Small intestine (tissue), 16 donors: Measurements from ENCODE around the gene ZAP70. TPM values are rescaled to one million over a fixed set of nuclear protein-coding genes. Genes with fewer than 3 reads are reported as not detected.
A peak's percentile ranks its signal among the peaks of the same experiment; 100 is the strongest.

Experiments used
- DNase-seq, 2 donors: peaks; one replicate each; pipeline versions ENCODE4 v3.0.0 to v3.0.0-alpha.2; 2013
- FAIRE-seq: peaks from 2 replicates; lab custom pipeline; 2012; peaks lifted over from hg19 to GRCh38; lab: Jason Lieb, UNC
- H3K27ac ChIP-seq, 3 donors: one replicate each; pipeline ENCODE4 v1.5.1; 2013; ENCODE audit warnings: low read length in 2 of 3, mild to moderate bottlenecking in 2 of 3, control low read depth in 1 of 3, inconsistent platforms in 1 of 3, low read depth in 1 of 3, moderate library complexity in 1 of 3
- H3K27me3 ChIP-seq, 3 donors: one replicate each; pipeline ENCODE4 v1.6.1; 2013; ENCODE audit warnings: low read length in 3 of 3, inconsistent platforms in 1 of 3; ENCODE audit not compliant: control insufficient read depth in 3 of 3, insufficient read depth in 3 of 3
- H3K36me3 ChIP-seq, 3 donors: one replicate each; pipeline ENCODE4 v1.6.1; 2013; ENCODE audit warnings: low read length in 3 of 3, inconsistent platforms in 1 of 3, low read depth in 1 of 3, mild to moderate bottlenecking in 1 of 3, moderate library complexity in 1 of 3; ENCODE audit not compliant: control insufficient read depth in 3 of 3, insufficient read depth in 2 of 3
- H3K4me1 ChIP-seq, 3 donors: one replicate each; pipeline ENCODE4 v1.6.1; 2013; ENCODE audit warnings: low read length in 2 of 3, inconsistent platforms in 1 of 3, low read depth in 1 of 3, mild to moderate bottlenecking in 1 of 3, moderate library complexity in 1 of 3; ENCODE audit not compliant: control insufficient read depth in 3 of 3, insufficient read depth in 2 of 3
- H3K4me3 ChIP-seq, 3 donors: one replicate each; pipeline ENCODE4 v1.5.1; 2013; ENCODE audit warnings: low read length in 3 of 3, control low read depth in 1 of 3, inconsistent platforms in 1 of 3, low read depth in 1 of 3, mild to moderate bottlenecking in 1 of 3, moderate library complexity in 1 of 3
- H3K9me3 ChIP-seq, 2 donors: one replicate each; pipeline ENCODE4 v1.6.1; 2013; ENCODE audit warnings: low read depth in 1 of 2, low read length in 1 of 2; ENCODE audit not compliant: control insufficient read depth in 2 of 2, insufficient read depth in 1 of 2
- WGBS, 3 donors: extraction: QIAGEN DNeasy Blood & Tissue Kit; methylation state at CpG; one replicate each; pipeline ENCODE4 v1.1.7; 2013; 5-methylcytosine and 5-hydroxymethylcytosine counted together
- long read RNA-seq, 10 donors: transcript quantifications; one replicate each; lab custom pipeline, GENCODE V29; 2026
- polyA plus RNA-seq, 4 donors: library from polyadenylated mRNA; stranded (reverse) in 3 of 4; unstranded in 1 of 4; fragments of 200-250 nt in 3 of 4; fragments of 120-200 nt in 1 of 4; gene quantifications; one replicate each; pipeline versions ENCODE4 v1.2.1 to v1.2.3, GENCODE V29; 2013
- donor health status: healthy with polysubstance abuse.
- donor health status: control.
- donor health status: control.
- donor health status: Bipolar disorder and iron deficiency.
- donor health status: healthy.

Gene ZAP70
- 10 to 100 TPM in 1 of 4 donors, 1 to 10 TPM in 3; 2.5 to 15.9 (median 3.9) TPM for polyA plus RNA-seq
- long read RNA-seq, donor 1: 0 reads
- long read RNA-seq, donor 2: 0 reads
- long read RNA-seq, donor 3: 0 reads
- long read RNA-seq, donor 4: 0 reads
- long read RNA-seq, donor 5, partial matches to known transcripts: 0 of 1 reads
- long read RNA-seq, donor 5, other reads (novel, unspliced or antisense): 0 of 1 reads
- long read RNA-seq, donor 6: 0 reads
- long read RNA-seq, donor 7: 0 reads
- long read RNA-seq, donor 8: 0 reads
- long read RNA-seq, donor 9: 0 reads
- long read RNA-seq, donor 10, partial matches to known transcripts: 0 of 1 reads
- long read RNA-seq, donor 10, other reads (novel, unspliced or antisense): 0 of 1 reads

DNA sequence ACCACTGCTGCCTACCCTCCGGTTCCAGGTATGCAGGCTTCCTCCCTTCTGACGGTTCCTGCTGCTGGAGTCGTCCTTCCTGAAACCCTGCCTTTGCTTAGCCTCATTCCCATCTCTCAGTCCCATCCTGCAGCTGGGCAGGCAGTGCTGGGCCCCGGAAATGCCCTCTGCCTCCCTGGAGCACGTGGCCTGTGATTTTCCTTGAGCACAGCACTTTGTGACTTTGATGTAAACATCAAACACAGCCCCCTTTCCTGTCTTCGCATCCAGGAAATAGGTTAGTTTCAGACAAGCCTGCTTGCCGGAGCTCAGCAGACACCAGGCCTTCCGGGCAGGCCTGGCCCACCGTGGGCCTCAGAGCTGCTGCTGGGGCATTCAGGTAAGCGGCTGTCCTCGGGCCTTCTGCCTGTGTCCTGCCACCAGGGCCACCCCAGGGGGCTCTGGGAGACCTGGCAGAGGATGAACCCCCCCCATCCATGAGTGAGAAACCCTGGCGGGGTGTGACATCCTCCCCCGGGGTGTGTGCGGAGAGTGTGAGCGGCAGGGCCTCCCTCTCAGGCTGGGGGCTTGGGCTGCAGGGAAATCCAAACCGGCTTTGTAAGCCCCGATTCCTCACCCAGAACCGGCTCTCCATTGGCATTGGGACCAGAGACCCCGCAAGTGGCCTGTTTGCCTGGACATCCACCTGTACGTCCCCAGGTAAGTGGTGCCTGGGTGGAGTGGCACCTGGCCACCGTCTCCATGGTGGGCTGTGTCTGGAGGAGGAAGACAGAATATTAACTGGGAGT lies at the start of gene ZAP70:
Gene ZAP70, plus strand, starts transcription at position 281 of the 788 bp plus-strand sequence. CDS start 10,461 bp downstream, outside the sequence.
- peaks cover 0 to 7% (median 0%) of the 10 kb centered on the region in 3 donors for H3K27me3 ChIP-seq
- DNase-seq (peak in 1 of 2 donors; percentile 38), FAIRE-seq (no peak)
- WGBS, 3 donors: 67 to 81% (median 67%) methylated on average over 21 of the region's 21 CpGs
- H3K27ac ChIP-seq: peak within 1 kb of the TSS in 2 of 3 donors; percentile 34 to 71
- H3K9me3 ChIP-seq: no peaks in the 10 kb centered on the region
- H3K4me3 ChIP-seq: peak within 1 kb of the TSS in 2 of 3 donors; percentile 8 to 46
- H3K4me1 ChIP-seq: no peaks in the 10 kb centered on the region
- H3K36me3 ChIP-seq: no peaks in the 10 kb centered on the region

DNA sequence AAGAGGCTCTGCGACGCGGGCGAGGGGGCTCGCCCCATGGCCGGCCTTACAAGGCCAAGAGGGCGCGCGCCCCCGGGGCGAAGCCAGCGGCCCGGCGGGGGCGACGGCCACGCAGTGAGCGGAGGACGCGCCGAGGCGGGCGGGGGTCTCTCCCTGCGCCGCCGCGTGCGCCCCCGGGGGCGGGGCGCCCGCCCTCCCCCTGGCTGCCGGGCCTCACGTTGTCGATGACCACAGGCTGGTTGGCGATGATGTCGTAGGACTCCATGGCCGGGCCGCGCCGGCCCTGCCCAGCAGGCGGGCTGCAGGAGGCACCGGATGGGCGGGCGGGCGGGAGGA lies 49.8 kb upstream of the ZAP70 start:
- peaks cover 0 to 35% (median 3%) of the 10 kb centered on the region in 3 donors for H3K36me3 ChIP-seq
- no peaks in the 10 kb centered on the region for H3K9me3 ChIP-seq
- peaks cover 7 to 8% (median 7%) of the 10 kb centered on the region in 3 donors for H3K4me1 ChIP-seq
- peak overlapping the region; percentile 58 to 97 (median 82) for H3K4me3 ChIP-seq
- WGBS, 3 donors: 0 to 1% (median 1%) methylated on average over 1 to 46 of the region's 46 CpGs
- DNase-seq: no peak
- FAIRE-seq: no peak
- H3K27me3 ChIP-seq: no peaks in the 10 kb centered on the region
- peak overlapping the region; percentile 91 to 99 (median 97) for H3K27ac ChIP-seq

DNA sequence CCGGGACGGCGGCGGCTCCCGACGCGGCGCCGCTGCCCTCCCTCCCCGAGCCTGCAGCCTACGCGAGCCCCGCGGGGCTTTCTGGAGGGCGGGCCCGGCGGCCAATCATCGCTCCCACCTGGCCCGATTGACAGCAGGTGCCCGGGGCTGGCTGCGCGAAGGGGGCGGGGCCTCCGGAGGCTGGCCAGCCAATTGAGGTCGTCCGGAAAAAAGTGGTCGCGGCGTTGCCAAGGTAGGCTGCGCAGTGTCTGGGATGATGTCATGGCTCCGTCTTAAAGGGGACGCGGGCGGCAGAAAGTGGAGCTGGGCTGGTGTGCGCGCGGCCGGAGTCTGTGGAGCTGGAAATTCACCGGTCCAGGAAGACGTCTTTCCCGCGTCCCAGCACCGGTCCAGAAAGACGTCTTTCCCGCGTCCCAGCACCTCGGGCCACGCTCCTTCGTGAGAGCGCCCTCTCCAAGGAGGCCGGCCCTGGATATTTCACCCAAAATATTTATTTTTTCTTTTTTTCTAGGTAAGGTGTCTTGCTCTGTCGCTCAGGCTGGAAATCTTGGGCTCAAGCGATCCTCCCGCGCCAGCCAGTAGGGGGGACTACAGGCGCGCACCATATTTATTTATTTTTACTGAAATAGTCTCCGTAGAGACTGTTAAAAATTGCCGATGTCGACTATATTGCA lies 49.3 kb upstream of the ZAP70 start, which contains the start of gene ACTR1B:
Gene ACTR1B, minus strand, starts transcription at position 83 of the 674 bp plus-strand sequence. CDS start 154 bp downstream, outside the sequence.
- peak within 1 kb of the TSS; percentile 58 to 97 (median 82) for H3K4me3 ChIP-seq
- peak; percentile 99 for DNase-seq
- no peaks in the 10 kb centered on the region for H3K9me3 ChIP-seq
- no peaks in the 10 kb centered on the region for H3K27me3 ChIP-seq
- H3K27ac ChIP-seq: peak within 1 kb of the TSS; percentile 93 to 99 (median 97)
- peaks cover 7 to 8% (median 7%) of the 10 kb centered on the region in 3 donors for H3K4me1 ChIP-seq
- no peak for FAIRE-seq
- WGBS, 3 donors: 0 to 1% (median 0%) methylated on average over 38 to 60 of the region's 60 CpGs
- peaks cover 0 to 30% (median 2%) of the 10 kb centered on the region in 3 donors for H3K36me3 ChIP-seq

DNA sequence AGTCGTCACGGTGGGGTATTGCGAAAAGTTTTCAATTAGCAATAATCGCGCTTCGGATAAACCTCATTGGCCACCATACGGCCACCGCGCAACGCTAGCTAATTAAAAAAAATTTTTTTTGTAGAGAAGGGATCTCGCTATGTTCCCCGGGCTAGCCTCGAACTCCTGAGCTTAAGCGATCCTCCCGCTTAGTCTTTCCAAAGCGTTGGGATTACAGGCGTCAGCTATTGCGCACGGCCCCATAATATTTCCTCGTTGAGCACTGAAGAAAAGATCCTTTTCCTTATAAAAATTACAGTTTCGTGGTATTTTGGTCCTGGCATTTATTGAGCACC lies 48.8 kb upstream of the ZAP70 start:
- Histone ChIP-seq H3K27ac (peak overlapping the region; percentile 84 to 99 (median 93)), H3K4me1 (peaks cover 7 to 8% (median 7%) of the 10 kb centered on the region in 3 donors), H3K9me3 (no peaks in the 10 kb centered on the region), H3K36me3 (peaks cover 0 to 25% (median 0%) of the 10 kb centered on the region in 3 donors), H3K27me3 (no peaks in the 10 kb centered on the region), H3K4me3 (peak overlapping the region; percentile 56 to 69 (median 58))
- DNase-seq: no peak
- FAIRE-seq: no peak
- 5 to 8% (median 7%) methylated on average over 21 of the region's 21 CpGs for WGBS, 3 donors

DNA sequence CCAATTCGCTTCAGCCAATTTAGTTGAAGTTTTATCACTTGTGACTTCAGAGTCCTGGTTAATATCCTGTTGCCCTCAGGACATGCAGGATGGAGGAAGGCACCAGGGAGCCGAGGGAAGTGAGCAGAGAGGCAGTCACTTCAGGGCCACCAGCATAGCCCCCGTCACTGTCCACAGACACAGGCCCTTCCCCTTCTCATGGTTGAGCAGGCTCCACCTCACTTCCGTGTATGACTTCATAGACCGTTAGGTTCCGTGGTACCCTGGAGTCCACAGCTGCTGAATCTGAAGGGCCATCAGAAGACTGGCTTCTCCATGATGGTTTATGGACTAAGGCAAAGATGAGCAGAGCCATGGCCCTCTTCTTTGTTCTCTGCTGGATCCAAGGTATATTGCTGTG lies 43.9 kb upstream of the ZAP70 start, which contains the start of gene C2orf92:
Gene C2orf92, plus strand, starts transcription at position 266 of the 400 bp plus-strand sequence. Its CDS starts 76 bp downstream, at position 342.
- H3K4me3 ChIP-seq: no peak within 1 kb of the TSS
- peaks cover 0 to 6% (median 4%) of the 10 kb centered on the region in 3 donors for H3K4me1 ChIP-seq
- H3K27me3 ChIP-seq: no peaks in the 10 kb centered on the region
- no peak within 1 kb of the TSS for H3K27ac ChIP-seq
- DNase-seq (no peak), FAIRE-seq (no peak)
- peaks cover 0 to 2% (median 0%) of the 10 kb centered on the region in 3 donors for H3K36me3 ChIP-seq
- 89 to 94% (median 92%) methylated on average over 6 of the region's 6 CpGs for WGBS, 3 donors
- H3K9me3 ChIP-seq: no peaks in the 10 kb centered on the region

DNA sequence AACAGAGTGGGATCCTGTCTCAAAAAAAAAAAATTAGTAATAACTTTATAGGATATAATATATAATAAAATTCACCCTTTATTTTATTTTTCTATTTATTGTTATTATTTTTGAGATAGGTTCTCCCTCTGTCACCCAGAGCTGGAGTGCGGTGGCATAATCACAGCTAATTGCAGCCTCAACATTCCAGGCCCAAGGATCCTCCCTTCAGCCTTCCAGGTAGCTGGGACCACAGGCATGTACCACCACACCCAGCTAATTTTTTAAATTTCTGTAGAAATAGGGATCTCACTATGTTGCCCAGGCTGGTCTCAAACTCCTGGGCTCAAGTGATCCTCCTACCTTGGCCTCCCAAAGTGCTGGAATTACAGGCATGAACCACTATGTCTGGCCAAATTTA lies 42.9 kb upstream of the ZAP70 start:
- no peak overlapping the region for H3K27ac ChIP-seq
- no peak for DNase-seq
- H3K27me3 ChIP-seq: no peaks in the 10 kb centered on the region
- H3K4me3 ChIP-seq: no peak overlapping the region
- peaks cover 0 to 4% (median 0%) of the 10 kb centered on the region in 3 donors for H3K4me1 ChIP-seq
- H3K9me3 ChIP-seq: no peaks in the 10 kb centered on the region
- peaks cover 0 to 2% (median 0%) of the 10 kb centered on the region in 3 donors for H3K36me3 ChIP-seq
- 86 to 100% (median 97%) methylated on average over 1 of the region's 1 CpG for whole genome bisulfite sequencing, 3 donors
- no peak for FAIRE-seq

DNA sequence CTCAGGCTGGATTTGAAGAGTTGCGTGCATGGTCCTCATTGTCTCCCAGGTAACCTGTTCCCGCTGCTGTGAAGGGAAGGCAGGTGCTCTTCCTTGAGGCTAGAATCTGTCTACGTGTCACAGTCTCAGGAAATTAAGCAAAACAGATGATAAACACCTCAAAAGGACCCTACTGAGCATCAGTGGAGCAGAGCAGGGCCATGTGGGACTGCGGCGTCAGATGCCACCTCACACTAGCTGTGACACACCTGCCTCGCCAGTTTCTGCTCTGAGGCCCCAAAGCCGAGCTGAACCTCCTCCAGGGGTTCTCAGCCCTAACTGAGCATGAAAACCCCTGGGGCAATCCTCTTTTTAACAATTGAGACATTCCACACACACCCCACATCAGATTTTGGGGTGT lies 41.9 kb upstream of the ZAP70 start:
- Histone ChIP-seq H3K4me3 (no peak overlapping the region), H3K9me3 (no peaks in the 10 kb centered on the region), H3K27ac (no peak overlapping the region), H3K36me3 (peaks cover 0 to 2% (median 0%) of the 10 kb centered on the region in 3 donors), H3K27me3 (no peaks in the 10 kb centered on the region), H3K4me1 (peaks cover 0 to 4% (median 0%) of the 10 kb centered on the region in 3 donors)
- 93 to 96% (median 96%) methylated on average over 7 of the region's 7 CpGs for WGBS, 3 donors
- FAIRE-seq (no peak), DNase-seq (no peak)
